Measurements from ENCODE around the gene FRA10AC1. TPM values are rescaled to one million over a fixed set of nuclear protein-coding genes. Genes with fewer than 3 reads are reported as not detected.

The FRA10AC1 gene
- total and polyA plus RNA-seq, 7 donors = 6.4 to 15.0 (median 13.2) TPM

- no peak overlapping the region for H3K27ac ChIP-seq
- H3K4me3 ChIP-seq = no peak overlapping the region
- ATAC-seq = no peak
- H3K36me3 ChIP-seq (ENCODE audit: insufficient read depth in 1 of 2, low read depth in 1 of 2) = peaks cover 2 to 99% of the 10 kb centered on the region in 2 donors
- no peaks in the 10 kb centered on the region for H3K9me3 ChIP-seq
- DNase-seq = no peak
- H3K4me1 ChIP-seq = no peaks in the 10 kb centered on the region
- intact Hi-C loops (cut with DNase I) = no loop called here
- WGBS, 3 donors = 53 to 86% (median 79%) methylated on average over 2 of the region's 2 CpGs
- no peak for TF ChIP-seq CTCF (IDR thresholded peaks at IDR 0.05)
- H3K27me3 ChIP-seq (ENCODE audit: insufficient read depth in 3 of 3, low read length in 2 of 3) = no peaks in the 10 kb centered on the region
Measured at GRCh38 chr10:93672022-93672678, 30.2 kb downstream of the FRA10AC1 start.

- H3K4me1 ChIP-seq = no peaks in the 10 kb centered on the region
- intact Hi-C loops (cut with DNase I) = no loop called here
- ATAC-seq (no peak), DNase-seq (no peak)
- 96 to 99% (median 97%) methylated on average over 2 of the region's 2 CpGs for WGBS, 3 donors
- no peak for TF ChIP-seq CTCF (IDR thresholded peaks at IDR 0.05)
- peaks cover 2 to 100% of the 10 kb centered on the region in 2 donors for H3K36me3 ChIP-seq (ENCODE audit: insufficient read depth in 1 of 2, low read depth in 1 of 2)
- H3K4me3 ChIP-seq = no peak overlapping the region
- H3K27me3 ChIP-seq (ENCODE audit: insufficient read depth in 3 of 3, low read length in 2 of 3) = no peaks in the 10 kb centered on the region
- no peak overlapping the region for H3K27ac ChIP-seq
- H3K9me3 ChIP-seq = no peaks in the 10 kb centered on the region
Measured at GRCh38 chr10:93671042-93671441, 31.4 kb downstream of the FRA10AC1 start.

- Histone ChIP-seq H3K4me1 (no peaks in the 10 kb centered on the region), H3K36me3 (ENCODE audit: insufficient read depth in 1 of 2, low read depth in 1 of 2) (peaks cover 2 to 100% of the 10 kb centered on the region in 2 donors), H3K27ac (no peak overlapping the region), H3K4me3 (no peak overlapping the region), H3K27me3 (ENCODE audit: insufficient read depth in 3 of 3, low read length in 2 of 3) (no peaks in the 10 kb centered on the region), H3K9me3 (no peaks in the 10 kb centered on the region)
- ATAC-seq (no peak), DNase-seq (no peak)
- intact Hi-C loops (cut with DNase I) = no loop called here
- TF ChIP-seq CTCF (IDR thresholded peaks at IDR 0.05) = no peak
Measured at GRCh38 chr10:93670372-93670771, 32.0 kb downstream of the FRA10AC1 start.

GRCh38 chr10:93667795-93668194 lies 34.6 kb downstream of the FRA10AC1 start:
- TF ChIP-seq CTCF (IDR thresholded peaks at IDR 0.05) = no peak
- ATAC-seq = no peak
- Histone ChIP-seq H3K4me1 (no peaks in the 10 kb centered on the region), H3K9me3 (no peaks in the 10 kb centered on the region), H3K36me3 (ENCODE audit: insufficient read depth in 1 of 2, low read depth in 1 of 2) (peaks cover 0 to 89% of the 10 kb centered on the region in 2 donors), H3K4me3 (no peak overlapping the region), H3K27ac (no peak overlapping the region), H3K27me3 (ENCODE audit: insufficient read depth in 3 of 3, low read length in 2 of 3) (no peaks in the 10 kb centered on the region)
- DNase-seq = no peak
- intact Hi-C loops (cut with DNase I) = no loop called here
- WGBS, 3 donors = 96 to 100% (median 97%) methylated on average over 3 of the region's 3 CpGs

GRCh38 chr10:93666030-93666429 lies 36.4 kb downstream of the FRA10AC1 start:
- DNase-seq = no peak
- ATAC-seq = no peak
- peaks cover 0 to 80% of the 10 kb centered on the region in 2 donors for H3K36me3 ChIP-seq (ENCODE audit: insufficient read depth in 1 of 2, low read depth in 1 of 2)
- H3K27me3 ChIP-seq (ENCODE audit: insufficient read depth in 3 of 3, low read length in 2 of 3) = no peaks in the 10 kb centered on the region
- no peaks in the 10 kb centered on the region for H3K4me1 ChIP-seq
- intact Hi-C loops (cut with DNase I) = no loop called here
- WGBS, 3 donors = 93 to 98% (median 98%) methylated on average over 4 of the region's 4 CpGs
- no peak for TF ChIP-seq CTCF (IDR thresholded peaks at IDR 0.05)
- no peak overlapping the region for H3K4me3 ChIP-seq
- H3K9me3 ChIP-seq = no peaks in the 10 kb centered on the region
- no peak overlapping the region for H3K27ac ChIP-seq

All from psoas muscle (tissue), 8 donors.